Measurements from ENCODE around the gene CPLX4.

DNA sequence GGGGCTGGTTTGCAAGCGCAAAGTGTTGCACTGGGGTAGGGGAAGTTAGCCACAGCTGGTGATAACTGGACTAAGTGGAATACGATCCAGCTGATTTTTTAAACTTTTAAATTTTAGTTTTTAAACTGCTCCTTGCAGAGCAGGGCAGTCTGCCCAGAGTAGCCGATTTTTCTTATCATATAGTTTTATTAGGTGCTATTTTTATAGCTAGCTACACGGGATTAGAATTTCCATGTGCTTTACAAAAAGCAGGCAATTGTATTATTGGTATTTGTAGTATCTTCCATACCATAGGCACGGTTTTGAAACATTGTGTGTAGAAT is 9.6 kb downstream of the CPLX4 start:
- TF ChIP-seq, protein P1, sequence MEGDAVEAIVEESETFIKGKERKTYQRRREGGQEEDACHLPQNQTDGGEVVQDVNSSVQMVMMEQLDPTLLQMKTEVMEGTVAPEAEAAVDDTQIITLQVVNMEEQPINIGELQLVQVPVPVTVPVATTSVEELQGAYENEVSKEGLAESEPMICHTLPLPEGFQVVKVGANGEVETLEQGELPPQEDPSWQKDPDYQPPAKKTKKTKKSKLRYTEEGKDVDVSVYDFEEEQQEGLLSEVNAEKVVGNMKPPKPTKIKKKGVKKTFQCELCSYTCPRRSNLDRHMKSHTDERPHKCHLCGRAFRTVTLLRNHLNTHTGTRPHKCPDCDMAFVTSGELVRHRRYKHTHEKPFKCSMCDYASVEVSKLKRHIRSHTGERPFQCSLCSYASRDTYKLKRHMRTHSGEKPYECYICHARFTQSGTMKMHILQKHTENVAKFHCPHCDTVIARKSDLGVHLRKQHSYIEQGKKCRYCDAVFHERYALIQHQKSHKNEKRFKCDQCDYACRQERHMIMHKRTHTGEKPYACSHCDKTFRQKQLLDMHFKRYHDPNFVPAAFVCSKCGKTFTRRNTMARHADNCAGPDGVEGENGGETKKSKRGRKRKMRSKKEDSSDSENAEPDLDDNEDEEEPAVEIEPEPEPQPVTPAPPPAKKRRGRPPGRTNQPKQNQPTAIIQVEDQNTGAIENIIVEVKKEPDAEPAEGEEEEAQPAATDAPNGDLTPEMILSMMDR (IDR thresholded peaks at IDR 0.05; ENCODE audit: extremely low read depth in 1 of 2, insufficient read depth in 1 of 2, low read depth in 1 of 2, low read length in 2 of 2) = no peak
- TF ChIP-seq POLR2AphosphoS5 (IDR thresholded peaks at IDR 0.05; ENCODE audit: insufficient read depth, low read depth, low read length) = no peak
